Left ventricle myocardium inferior (tissue), 1 donor: ENCODE results near the gene BCO1. TPM values are rescaled to one million over a fixed set of nuclear protein-coding genes. Genes with fewer than 3 reads are reported as not detected.
A peak's percentile ranks its signal among the peaks of the same experiment; 100 is the strongest.

Source experiments
- DNase-seq: peaks from one replicate; pipeline ENCODE4 v3.0.0-alpha.2; 2020
- H3K27ac ChIP-seq: fragments of 200-600 bp; replicated peaks from 2 replicates; pipeline ENCODE4 v1.8.0; 2021
- H3K27me3 ChIP-seq: fragments of 200-600 bp; 2 replicates; pipeline ENCODE4 v1.8.0; 2021; ENCODE audit warnings: low read depth
- H3K36me3 ChIP-seq: fragments of 200-600 bp; 2 replicates; pipeline ENCODE4 v1.8.0; 2021
- H3K4me1 ChIP-seq: fragments of 200-600 bp; 2 replicates; pipeline ENCODE4 v1.8.0; 2021
- H3K4me3 ChIP-seq: fragments of 200-600 bp; 2 replicates; pipeline ENCODE4 v1.8.0; 2021; ENCODE audit warnings: mild to moderate bottlenecking, moderate library complexity
- H3K9me3 ChIP-seq: fragments of 200-600 bp; replicated peaks from 2 replicates; pipeline ENCODE4 v1.8.0; 2021
- CTCF ChIP-seq: fragments of 200-600 bp; IDR thresholded peaks from 2 replicates; pipeline ENCODE4 v1.8.0; 2021; ENCODE audit warnings: antibody characterized with exemption, mild to moderate bottlenecking, borderline replicate concordance
- intact Hi-C: fragments of 100-400 bp; cut with micrococcal nuclease; formaldehyde crosslinking; loops from one replicate; pipeline ENCODE4 v1.11.0; 2022
- total RNA-seq: library from RNA; stranded (reverse); fragmentation: NEBNext Ultra II Directional; extraction: Animal tissue kit (Norgen Biotek cat#: 25700); gene quantifications from one replicate; pipeline ENCODE4 v1.2.1, GENCODE V29; 2021
- donor health status: DM: no; HTN: yes; CAD: no; lungs with severe emphysema.

BCO1 gene
- total RNA-seq, 1 donor from 2014 or later, result not detected

GRCh38 chr16:81201267-81201666 lies 37.2 kb upstream of the BCO1 start:
- intact Hi-C loops, result loop anchor here (10.0 kb wide), 1 partner anchor 534 kb away; no protein-coding TSS in a partner anchor
- Histone ChIP-seq H3K9me3 (no peaks in the 10 kb centered on the region), H3K36me3 (no peaks in the 10 kb centered on the region), H3K4me1 (no peaks in the 10 kb centered on the region), H3K4me3 (no peak overlapping the region), H3K27ac (no peak overlapping the region), H3K27me3 (peaks cover 15% of the 10 kb centered on the region)
- TF ChIP-seq CTCF, result no peak
- DNase-seq, result no peak

- Histone ChIP-seq H3K9me3 (no peaks in the 10 kb centered on the region), H3K4me3 (no peak overlapping the region), H3K36me3 (no peaks in the 10 kb centered on the region), H3K27ac (no peak overlapping the region), H3K4me1 (no peaks in the 10 kb centered on the region), H3K27me3 (peaks cover 14% of the 10 kb centered on the region)
- peak; percentile 71 for TF ChIP-seq CTCF
- no peak for DNase-seq
- intact Hi-C loops, result loop anchor here (10.0 kb wide), 1 partner anchor 530 kb away; no protein-coding TSS in a partner anchor
These were observed 33.5 kb upstream of the BCO1 start for GRCh38 chr16:81204798-81205680.

- H3K9me3 ChIP-seq, result no peaks in the 10 kb centered on the region
- H3K4me1 ChIP-seq, result no peaks in the 10 kb centered on the region
These were observed 31.4 kb upstream of the BCO1 start for GRCh38 chr16:81207076-81207475.

GRCh38 chr16:81210807-81211206 lies 27.7 kb upstream of the BCO1 start:
- DNase-seq, result no peak
- intact Hi-C loops, result no loop called here
- Histone ChIP-seq H3K4me1 (no peaks in the 10 kb centered on the region), H3K27ac (no peak overlapping the region), H3K4me3 (no peak overlapping the region), H3K27me3 (peaks cover 50% of the 10 kb centered on the region), H3K9me3 (no peaks in the 10 kb centered on the region), H3K36me3 (no peaks in the 10 kb centered on the region)
- TF ChIP-seq CTCF, result no peak

More at GRCh38 chr16:81207076-81207475, 31.4 kb upstream of the BCO1 start:
- Histone ChIP-seq H3K27me3 (peaks cover 27% of the 10 kb centered on the region), H3K27ac (no peak overlapping the region), H3K4me3 (no peak overlapping the region), H3K36me3 (no peaks in the 10 kb centered on the region)
- no peak for DNase-seq
- intact Hi-C loops, result loop anchor here (10.0 kb wide), 1 partner anchor 528 kb away; no protein-coding TSS in a partner anchor
- TF ChIP-seq CTCF, result no peak

- H3K27ac ChIP-seq, result no peak overlapping the region
- peaks cover 48% of the 10 kb centered on the region for H3K27me3 ChIP-seq
- no peak for DNase-seq
- TF ChIP-seq CTCF, result no peak
- H3K4me3 ChIP-seq, result no peak overlapping the region
- no peaks in the 10 kb centered on the region for H3K9me3 ChIP-seq
- no peaks in the 10 kb centered on the region for H3K4me1 ChIP-seq
- H3K36me3 ChIP-seq, result no peaks in the 10 kb centered on the region
- intact Hi-C loops, result no loop called here
These were observed 25.5 kb upstream of the BCO1 start for GRCh38 chr16:81212830-81213465.
